GM12878 (cell line): ENCODE results near the gene EDN3. TPM values are rescaled to one million over a fixed set of nuclear protein-coding genes. Genes with fewer than 3 reads are reported as not detected.

Source experiments
- ATAC-seq: fragments of 200-7000 bp; cut with Tn5 transposase; 3 replicates; pipeline ENCODE4 v1.9.1; 2020; ENCODE audit warnings: mild to moderate bottlenecking, moderate library complexity
- BruUV-seq: library from RNA; stranded (reverse); fragments of 400-500 nt; replicated peaks from 2 replicates; lab custom pipeline; 2021; lab: Mats Ljungman, UMichigan
- CTCF ChIA-PET: fragments of 300-600 bp; sonication (Branson Sonifier 250); formaldehyde crosslinking; extraction: SDS; loops from one replicate; lab custom pipeline; 2021; ENCODE audit warnings: inconsistent platforms; lab: Yijun Ruan, JAX
- POLR2A ChIA-PET: fragments of 350-600 bp; formaldehyde crosslinking; extraction: SDS; loops from one replicate; lab custom pipeline; 2021; ENCODE audit warnings: inconsistent platforms; lab: Charles Lee
- RAD21 ChIA-PET: fragments of 300-600 bp; sonication (Branson Sonifier 250); formaldehyde crosslinking; loops from one replicate; lab custom pipeline; 2023; ENCODE audit warnings: antibody characterized with exemption; ENCODE audit not compliant: unreplicated experiment; lab: Charles Lee
- SMC1A ChIA-PET: fragments of 300-600 bp; sonication (Branson Sonifier 250); formaldehyde crosslinking; loops from one replicate; lab custom pipeline; 2023; ENCODE audit not compliant: unreplicated experiment, uncharacterized antibody; lab: Charles Lee
- DNase-seq: peaks from one replicate; pipeline ENCODE4 v3.0.0-alpha.2; 2011; ENCODE audit warnings: low read depth, low spot score
- FAIRE-seq: peaks from 3 replicates; lab custom pipeline; 2011; peaks lifted over from hg19 to GRCh38; lab: Jason Lieb, UNC
- H2AFZ ChIP-seq: 2 replicates; pipeline ENCODE4 v1.6.0; 2011; ENCODE audit warnings: low read depth, low read length, control low read depth; ENCODE audit not compliant: control insufficient read depth
- H3K27ac ChIP-seq: 2 replicates; pipeline ENCODE4 v1.5.1; 2011; ENCODE audit warnings: control low read depth; ENCODE audit not compliant: control insufficient read depth, insufficient read depth
- H3K27me3 ChIP-seq, 2 experiments: replicated peaks in 1 of 2; 2 replicates each; pipeline versions ENCODE4 v1.6.0 to v1.6.1; 2011; ENCODE audit warnings: low read length in 1 of 2; ENCODE audit not compliant: control insufficient read depth in 2 of 2, insufficient read depth in 2 of 2
- H3K36me3 ChIP-seq, 2 experiments: 2 replicates each; pipeline ENCODE4 v1.5.1; 2011; ENCODE audit warnings: low read length in 1 of 2; ENCODE audit not compliant: control insufficient read depth in 2 of 2, insufficient read depth in 2 of 2
- H3K4me1 ChIP-seq: 2 replicates; pipeline ENCODE4 v1.6.1; 2011; ENCODE audit warnings: mild to moderate bottlenecking, low read length, moderate library complexity, mixed read lengths; ENCODE audit not compliant: control insufficient read depth, insufficient read depth
- H3K4me2 ChIP-seq: 2 replicates; pipeline ENCODE4 v1.6.0; 2011; ENCODE audit warnings: control low read depth; ENCODE audit not compliant: control insufficient read depth, insufficient read depth
- H3K4me3 ChIP-seq: fragments of 200-600 bp; sonication (generic); 2 replicates; pipeline ENCODE4 v1.5.1; 2016
- H3K79me2 ChIP-seq: 2 replicates; pipeline ENCODE4 v1.6.0; 2011; ENCODE audit warnings: low read length; ENCODE audit not compliant: control insufficient read depth, insufficient read depth
- H3K9ac ChIP-seq: 2 replicates; pipeline ENCODE4 v1.8.0; 2011; ENCODE audit warnings: low read length, control low read depth, mixed read lengths; ENCODE audit not compliant: control insufficient read depth, insufficient read depth
- H3K9me3 ChIP-seq: replicated peaks from 3 replicates; pipeline ENCODE4 v1.5.1; 2011; ENCODE audit warnings: mild to moderate bottlenecking, low read length; ENCODE audit not compliant: control insufficient read depth, insufficient read depth
- H4K20me1 ChIP-seq: 2 replicates; pipeline ENCODE4 v1.6.0; 2011; ENCODE audit not compliant: control insufficient read depth, insufficient read depth
- BMI1 ChIP-seq: fragments of 450-650 bp; IDR thresholded peaks from 2 replicates; pipeline ENCODE4 v1.6.1; 2016; ENCODE audit warnings: mild to moderate bottlenecking, moderate library complexity, borderline replicate concordance
- EZH2 ChIP-seq: IDR thresholded peaks from 2 replicates; pipeline ENCODE4 v1.6.1; 2012; ENCODE audit warnings: low read depth, mild to moderate bottlenecking, control low read depth, inconsistent platforms, low read length, borderline replicate concordance; ENCODE audit not compliant: control insufficient read depth
- IKZF1 ChIP-seq: fragments of 450-650 bp; conservative IDR thresholded peaks from 2 replicates; pipeline ENCODE4 v1.6.1; 2017; ENCODE audit warnings: antibody characterized with exemption, mild to moderate bottlenecking
- KAT2A ChIP-seq: conservative IDR thresholded peaks from 2 replicates; pipeline ENCODE4 v1.6.1; 2011; ENCODE audit warnings: low read depth, low read length; ENCODE audit not compliant: control insufficient read depth
- MEF2B ChIP-seq: fragments of 450-650 bp; IDR thresholded peaks from 2 replicates; pipeline ENCODE4 v1.6.1; 2018; ENCODE audit warnings: mild to moderate bottlenecking, moderate library complexity; ENCODE audit not compliant: partially characterized antibody, poor library complexity, severe bottlenecking
- MXI1 ChIP-seq: fragments of 150-350 bp; IDR thresholded peaks from 2 replicates; pipeline ENCODE4 v1.6.1; 2011; ENCODE audit warnings: low read depth, mild to moderate bottlenecking, inconsistent platforms, low read length, improper control_type of control experiment
- RB1 ChIP-seq: fragments of 450-650 bp; formaldehyde crosslinking; IDR thresholded peaks from 2 replicates; pipeline ENCODE4 v1.6.1; 2017; ENCODE audit warnings: mild to moderate bottlenecking, borderline replicate concordance
- RUNX3 ChIP-seq: IDR thresholded peaks from 2 replicates; pipeline ENCODE4 v1.6.1; 2012; ENCODE audit warnings: low read length, inconsistent platforms
- TCF7 ChIP-seq: IDR thresholded peaks from 2 replicates; pipeline ENCODE4 v1.6.1; 2014; ENCODE audit warnings: antibody characterized with exemption, borderline replicate concordance
- ZBED1 ChIP-seq: IDR thresholded peaks from 2 replicates; pipeline ENCODE4 v1.6.1; 2016; ENCODE audit warnings: borderline replicate concordance
- WGBS: methylation state at CpG from one replicate; pipeline ENCODE4 v1.1.6; 2016; ENCODE audit warnings: low lambda C conversion rate; ENCODE audit not compliant: insufficient replicate concordance, insufficient coverage; ENCODE audit errors: missing lambda C conversion rate; 5-methylcytosine and 5-hydroxymethylcytosine counted together
- in situ Hi-C: fragments of 300-500 bp; cut with MboI; formaldehyde crosslinking; loops from 9 replicates; pipeline ENCODE4 v1.14.3; 2018; ENCODE audit warnings: mixed read lengths
- intact Hi-C: fragments of 100-400 bp; cut with micrococcal nuclease; formaldehyde crosslinking; loops from one replicate; pipeline ENCODE4 v1.14.2; 2022; ENCODE audit not compliant: unreplicated experiment
- polyA plus RNA-seq, 11 experiments: library from polyadenylated mRNA; depleted of rRNA in 4 of 11; unstranded in 6 of 11; stranded (reverse) in 5 of 11; fragments of >200 nt; fragmentation: Nextera tagmentation in 4 of 11; fragmentation: Illumina TruSeq in 1 of 11; extraction: Ambion mirVana in 4 of 11; extraction: Trizol in 1 of 11; gene quantifications; 1 replicate in 1 of 11; 2 replicates in 10 of 11; pipeline versions ENCODE4 v1.2.1 to v1.2.3, GENCODE V29; 2011 to 2016; ENCODE audit warnings: inconsistent platforms in 2 of 11, missing spikeins in 2 of 11, low read depth in 1 of 11
- total RNA-seq, 4 experiments: library from RNA; depleted of rRNA in 3 of 4; stranded (reverse); fragments of >200 nt in 3 of 4; fragmentation: Illumina TruSeq in 1 of 4; extraction: Trizol in 1 of 4; gene quantifications; 2 replicates each; pipeline versions ENCODE4 v1.2.1 to v1.2.3, GENCODE V29; 2013 to 2021
- TF ChIP-seq, protein P1 (sequence below): fragments of 150-350 bp; IDR thresholded peaks from 2 replicates; pipeline ENCODE4 v1.6.1; 2016; ENCODE audit warnings: low read depth, low read length
- TF ChIP-seq, protein P2 (sequence below): IDR thresholded peaks from 2 replicates; pipeline ENCODE4 v1.6.1; 2011; ENCODE audit warnings: low read depth, low read length, improper control_type of control experiment, borderline replicate concordance
- TF ChIP-seq, protein P3 (sequence below): fragments of 450-650 bp; formaldehyde crosslinking; IDR thresholded peaks from 2 replicates; pipeline ENCODE4 v1.5.0; 2022; ENCODE audit warnings: mild to moderate bottlenecking, missing genetic modification characterization
- TF ChIP-seq, protein P4 (sequence below): IDR thresholded peaks from 2 replicates; pipeline ENCODE4 v1.6.1; 2012; ENCODE audit warnings: low read depth, low read length, improper control_type of control experiment

The EDN3 gene
- total and polyA plus RNA-seq, 10 of the 15 experiments (the other 5 are each of a cell fraction or from before 2014, with no cell fraction given) = not detected

DNA sequence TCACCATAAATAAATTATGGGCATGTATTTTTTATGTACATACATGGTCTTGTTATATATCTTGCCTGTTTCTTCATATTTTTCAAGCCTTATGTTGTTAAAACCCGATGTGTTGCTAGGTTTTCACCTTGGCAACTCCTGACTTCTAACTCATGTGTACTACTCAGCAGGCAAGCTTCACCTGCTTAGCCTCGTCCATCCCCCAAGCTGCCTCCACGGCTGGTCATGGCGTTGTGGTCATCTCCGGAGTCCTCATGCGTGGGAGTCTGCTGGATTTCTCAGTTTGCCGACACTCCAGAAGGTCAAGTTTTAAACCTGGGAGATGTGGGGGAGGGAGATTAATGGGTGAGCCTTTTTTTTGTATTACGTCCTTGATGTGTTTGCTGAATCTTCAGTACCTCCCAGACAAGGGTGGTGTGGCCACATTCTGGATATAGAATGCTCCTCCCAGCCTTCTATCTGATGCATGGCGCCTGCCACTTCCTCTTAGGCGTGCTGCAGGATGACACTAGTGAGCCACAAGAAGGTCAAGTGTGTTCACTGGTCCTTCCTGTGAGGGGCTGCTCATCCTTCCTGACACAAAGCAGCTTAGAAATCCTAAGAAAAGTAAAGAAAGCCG lies 26.6 kb upstream of the EDN3 start:
- ChIA-PET POLR2A (no interaction called here), SMC1A (no interaction called here), CTCF (no interaction called here), RAD21 (no interaction called here)
- ATAC-seq (no peak), FAIRE-seq (no peak), DNase-seq (no peak)
- in situ Hi-C loops = no loop called here
- Histone ChIP-seq H3K27me3 (peaks cover 3 to 4% of the 10 kb centered on the region in 2 experiments; a peak in 2 of 4 replicates), H3K36me3 (no peaks in the 10 kb centered on the region), H3K27ac (no peak overlapping the region), H3K4me1 (no peaks in the 10 kb centered on the region), H3K9ac (no peak overlapping the region), H3K4me2 (no peak overlapping the region), H2AFZ (no peak overlapping the region), H3K4me3 (no peak overlapping the region), H3K79me2 (no peaks in the 10 kb centered on the region), H4K20me1 (no peaks in the 10 kb centered on the region), H3K9me3 (no peaks in the 10 kb centered on the region)
- intact Hi-C loops = no loop called here
- BruUV-seq = no TSS peak
- 22% methylated on average over 11 of the region's 11 CpGs for WGBS
- TF ChIP-seq, protein P1, sequence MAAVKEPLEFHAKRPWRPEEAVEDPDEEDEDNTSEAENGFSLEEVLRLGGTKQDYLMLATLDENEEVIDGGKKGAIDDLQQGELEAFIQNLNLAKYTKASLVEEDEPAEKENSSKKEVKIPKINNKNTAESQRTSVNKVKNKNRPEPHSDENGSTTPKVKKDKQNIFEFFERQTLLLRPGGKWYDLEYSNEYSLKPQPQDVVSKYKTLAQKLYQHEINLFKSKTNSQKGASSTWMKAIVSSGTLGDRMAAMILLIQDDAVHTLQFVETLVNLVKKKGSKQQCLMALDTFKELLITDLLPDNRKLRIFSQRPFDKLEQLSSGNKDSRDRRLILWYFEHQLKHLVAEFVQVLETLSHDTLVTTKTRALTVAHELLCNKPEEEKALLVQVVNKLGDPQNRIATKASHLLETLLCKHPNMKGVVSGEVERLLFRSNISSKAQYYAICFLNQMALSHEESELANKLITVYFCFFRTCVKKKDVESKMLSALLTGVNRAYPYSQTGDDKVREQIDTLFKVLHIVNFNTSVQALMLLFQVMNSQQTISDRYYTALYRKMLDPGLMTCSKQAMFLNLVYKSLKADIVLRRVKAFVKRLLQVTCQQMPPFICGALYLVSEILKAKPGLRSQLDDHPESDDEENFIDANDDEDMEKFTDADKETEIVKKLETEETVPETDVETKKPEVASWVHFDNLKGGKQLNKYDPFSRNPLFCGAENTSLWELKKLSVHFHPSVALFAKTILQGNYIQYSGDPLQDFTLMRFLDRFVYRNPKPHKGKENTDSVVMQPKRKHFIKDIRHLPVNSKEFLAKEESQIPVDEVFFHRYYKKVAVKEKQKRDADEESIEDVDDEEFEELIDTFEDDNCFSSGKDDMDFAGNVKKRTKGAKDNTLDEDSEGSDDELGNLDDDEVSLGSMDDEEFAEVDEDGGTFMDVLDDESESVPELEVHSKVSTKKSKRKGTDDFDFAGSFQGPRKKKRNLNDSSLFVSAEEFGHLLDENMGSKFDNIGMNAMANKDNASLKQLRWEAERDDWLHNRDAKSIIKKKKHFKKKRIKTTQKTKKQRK = no peak
- TF ChIP-seq EZH2 = no peak
- TF ChIP-seq TCF7 = no peak
- no peak for TF ChIP-seq BMI1
- TF ChIP-seq, protein P2, sequence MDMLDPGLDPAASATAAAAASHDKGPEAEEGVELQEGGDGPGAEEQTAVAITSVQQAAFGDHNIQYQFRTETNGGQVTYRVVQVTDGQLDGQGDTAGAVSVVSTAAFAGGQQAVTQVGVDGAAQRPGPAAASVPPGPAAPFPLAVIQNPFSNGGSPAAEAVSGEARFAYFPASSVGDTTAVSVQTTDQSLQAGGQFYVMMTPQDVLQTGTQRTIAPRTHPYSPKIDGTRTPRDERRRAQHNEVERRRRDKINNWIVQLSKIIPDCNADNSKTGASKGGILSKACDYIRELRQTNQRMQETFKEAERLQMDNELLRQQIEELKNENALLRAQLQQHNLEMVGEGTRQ = no peak
- TF ChIP-seq MEF2B = no peak
- no peak for TF ChIP-seq KAT2A
- no peak for TF ChIP-seq ZBED1
- no peak for TF ChIP-seq MXI1
- TF ChIP-seq, protein P3, sequence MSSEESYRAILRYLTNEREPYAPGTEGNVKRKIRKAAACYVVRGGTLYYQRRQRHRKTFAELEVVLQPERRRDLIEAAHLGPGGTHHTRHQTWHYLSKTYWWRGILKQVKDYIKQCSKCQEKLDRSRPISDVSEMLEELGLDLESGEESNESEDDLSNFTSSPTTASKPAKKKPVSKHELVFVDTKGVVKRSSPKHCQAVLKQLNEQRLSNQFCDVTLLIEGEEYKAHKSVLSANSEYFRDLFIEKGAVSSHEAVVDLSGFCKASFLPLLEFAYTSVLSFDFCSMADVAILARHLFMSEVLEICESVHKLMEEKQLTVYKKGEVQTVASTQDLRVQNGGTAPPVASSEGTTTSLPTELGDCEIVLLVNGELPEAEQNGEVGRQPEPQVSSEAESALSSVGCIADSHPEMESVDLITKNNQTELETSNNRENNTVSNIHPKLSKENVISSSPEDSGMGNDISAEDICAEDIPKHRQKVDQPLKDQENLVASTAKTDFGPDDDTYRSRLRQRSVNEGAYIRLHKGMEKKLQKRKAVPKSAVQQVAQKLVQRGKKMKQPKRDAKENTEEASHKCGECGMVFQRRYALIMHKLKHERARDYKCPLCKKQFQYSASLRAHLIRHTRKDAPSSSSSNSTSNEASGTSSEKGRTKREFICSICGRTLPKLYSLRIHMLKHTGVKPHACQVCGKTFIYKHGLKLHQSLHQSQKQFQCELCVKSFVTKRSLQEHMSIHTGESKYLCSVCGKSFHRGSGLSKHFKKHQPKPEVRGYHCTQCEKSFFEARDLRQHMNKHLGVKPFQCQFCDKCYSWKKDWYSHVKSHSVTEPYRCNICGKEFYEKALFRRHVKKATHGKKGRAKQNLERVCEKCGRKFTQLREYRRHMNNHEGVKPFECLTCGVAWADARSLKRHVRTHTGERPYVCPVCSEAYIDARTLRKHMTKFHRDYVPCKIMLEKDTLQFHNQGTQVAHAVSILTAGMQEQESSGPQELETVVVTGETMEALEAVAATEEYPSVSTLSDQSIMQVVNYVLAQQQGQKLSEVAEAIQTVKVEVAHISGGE = no peak
- TF ChIP-seq IKZF1 = no peak
- TF ChIP-seq RB1 = no peak
- no peak for TF ChIP-seq RUNX3
- TF ChIP-seq, protein P4, sequence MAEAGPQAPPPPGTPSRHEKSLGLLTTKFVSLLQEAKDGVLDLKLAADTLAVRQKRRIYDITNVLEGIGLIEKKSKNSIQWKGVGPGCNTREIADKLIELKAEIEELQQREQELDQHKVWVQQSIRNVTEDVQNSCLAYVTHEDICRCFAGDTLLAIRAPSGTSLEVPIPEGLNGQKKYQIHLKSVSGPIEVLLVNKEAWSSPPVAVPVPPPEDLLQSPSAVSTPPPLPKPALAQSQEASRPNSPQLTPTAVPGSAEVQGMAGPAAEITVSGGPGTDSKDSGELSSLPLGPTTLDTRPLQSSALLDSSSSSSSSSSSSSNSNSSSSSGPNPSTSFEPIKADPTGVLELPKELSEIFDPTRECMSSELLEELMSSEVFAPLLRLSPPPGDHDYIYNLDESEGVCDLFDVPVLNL = no peak
